DMS114 treated with DMSO at 0.1 percent for 48 hours (cell line): Measurements from ENCODE around the gene DZIP3.

Experiments used
- DNase-seq: peaks from one replicate; lab custom pipeline; 2025; ENCODE audit not compliant: unreplicated experiment; lab: John Stamatoyannopoulos, UW

The DZIP3 gene

GRCh38 chr3:108589081-108589997, at the start of gene DZIP3, which contains the start of gene CIP2A:
Gene DZIP3, plus strand, starts transcription at chr3:108589722. Its CDS starts 15,685 bp downstream, at chr3:108605407.
Gene CIP2A, minus strand, starts transcription at chr3:108589438. Its CDS starts 63 bp downstream, at chr3:108589375.
- DNase-seq = peak; percentile 75

- DNase-seq = no peak
Observed at GRCh38 chr3:108546247-108546646, 43.3 kb upstream of the DZIP3 start.

- no peak for DNase-seq
Observed at GRCh38 chr3:108546692-108547091, 42.8 kb upstream of the DZIP3 start.

- DNase-seq = no peak
Observed at GRCh38 chr3:108548304-108548703, 41.2 kb upstream of the DZIP3 start.

- DNase-seq = no peak
Observed at GRCh38 chr3:108548886-108549285, 40.6 kb upstream of the DZIP3 start.

- peak; percentile 42 for DNase-seq
Observed at GRCh38 chr3:108552267-108553159, 37.0 kb upstream of the DZIP3 start.

GRCh38 chr3:108554229-108554628, 35.3 kb upstream of the DZIP3 start:
- DNase-seq = no peak

- peak; percentile 8 for DNase-seq
Observed at GRCh38 chr3:108554913-108555571, 34.5 kb upstream of the DZIP3 start.

- DNase-seq = no peak
Observed at GRCh38 chr3:108555966-108556581, 33.4 kb upstream of the DZIP3 start.

- DNase-seq = no peak
Observed at GRCh38 chr3:108562565-108562964, 27.0 kb upstream of the DZIP3 start.

- DNase-seq = no peak
Observed at GRCh38 chr3:108564564-108564963, 25.0 kb upstream of the DZIP3 start.

GRCh38 chr3:108565506-108565905, 24.0 kb upstream of the DZIP3 start:
- DNase-seq = no peak

- DNase-seq = no peak
Observed at GRCh38 chr3:108566599-108566998, 22.9 kb upstream of the DZIP3 start.

- no peak for DNase-seq
Observed at GRCh38 chr3:108569336-108569735, 20.2 kb upstream of the DZIP3 start.

GRCh38 chr3:108578064-108578463, 11.5 kb upstream of the DZIP3 start:
- DNase-seq = no peak

- DNase-seq = no peak
Observed at GRCh38 chr3:108588601-108589000, 921 bp upstream of the DZIP3 start.

GRCh38 chr3:108589998-108590323, 439 bp downstream of the DZIP3 start:
- no peak for DNase-seq

- DNase-seq = no peak
Observed at GRCh38 chr3:108590460-108590859, 938 bp downstream of the DZIP3 start.

- DNase-seq = no peak
Observed at GRCh38 chr3:108595321-108595720, 5.8 kb downstream of the DZIP3 start.

GRCh38 chr3:108598375-108598774, 8.9 kb downstream of the DZIP3 start:
- DNase-seq = no peak
